NOMO-1 treated with dmso at 0.1 percent for 144 hours (cell line): Measurements from ENCODE around the gene VAV1.
"Not testable (repeated sequence)": the region's sequence is repeated elsewhere in the genome, so short reads cannot be mapped to it uniquely, and the experiment has no call there.

Experiments
- DNase-seq: peaks from one replicate; lab custom pipeline; 2025; ENCODE audit not compliant: unreplicated experiment; lab: John Stamatoyannopoulos, UW

The VAV1 gene

GRCh38 chr19:6736917-6737283 is 35.6 kb upstream of the VAV1 start:
- no peak for DNase-seq

GRCh38 chr19:6737284-6737872 is 35.1 kb upstream of the VAV1 start, which contains the start of gene GPR108:
Gene GPR108, minus strand, starts transcription at chr19:6737580. Its CDS starts 4 bp downstream, at chr19:6737576.
- DNase-seq: peak; percentile 99

- peak; percentile 78 for DNase-seq
Observed at GRCh38 chr19:6737873-6738786, 34.4 kb upstream of the VAV1 start.

GRCh38 chr19:6738787-6739389 is 33.6 kb upstream of the VAV1 start:
- no peak for DNase-seq

- DNase-seq: peak; percentile 54
Observed at GRCh38 chr19:6739390-6739882, 33.1 kb upstream of the VAV1 start, which contains the start of gene TRIP10. Gene TRIP10, plus strand, starts transcription at chr19:6739680. Its CDS starts 82 bp downstream, at chr19:6739762.

GRCh38 chr19:6739883-6740588 is 32.5 kb upstream of the VAV1 start:
- no peak for DNase-seq

GRCh38 chr19:6740589-6741343 is 31.7 kb upstream of the VAV1 start:
- DNase-seq: no peak

- no peak for DNase-seq
Observed at GRCh38 chr19:6743066-6743465, 29.4 kb upstream of the VAV1 start.

GRCh38 chr19:6743714-6744380 is 28.7 kb upstream of the VAV1 start:
- no peak for DNase-seq

GRCh38 chr19:6744381-6745301 is 27.9 kb upstream of the VAV1 start:
- no peak for DNase-seq

GRCh38 chr19:6745965-6746364 is 26.5 kb upstream of the VAV1 start:
- no peak for DNase-seq

GRCh38 chr19:6748543-6748942 is 24.0 kb upstream of the VAV1 start:
- DNase-seq: not testable (repeated sequence)

- no peak for DNase-seq
Observed at GRCh38 chr19:6750062-6750461, 22.4 kb upstream of the VAV1 start.

GRCh38 chr19:6751189-6751588 is 21.3 kb upstream of the VAV1 start:
- DNase-seq: no peak

GRCh38 chr19:6752256-6753177 is 20.0 kb upstream of the VAV1 start:
- no peak for DNase-seq

- DNase-seq: peak; percentile 73
Observed at GRCh38 chr19:6753178-6754031, 19.1 kb upstream of the VAV1 start.

- DNase-seq: no peak
Observed at GRCh38 chr19:6754136-6754535, 18.4 kb upstream of the VAV1 start.
